DND-41 (cell line): ENCODE measurements around the gene MINAR1.

Experiments
- ATAC-seq: fragments of 200-7000 bp; cut with Tn5 transposase; 3 replicates; pipeline ENCODE4 v1.9.1; 2021; ENCODE audit warnings: low read depth; ENCODE audit not compliant: insufficient read depth
- DNase-seq: peaks from one replicate; pipeline ENCODE4 v3.0.0-alpha.2; 2020
- H2AFZ ChIP-seq: 2 replicates; pipeline ENCODE4 v1.6.0; 2012; ENCODE audit warnings: low read depth, low read length
- H3K27ac ChIP-seq: 2 replicates; pipeline ENCODE4 v1.5.1; 2012; ENCODE audit warnings: low read length, inconsistent platforms
- H3K27me3 ChIP-seq: fragments of 200-600 bp; sonication (generic); 2 replicates; pipeline ENCODE4 v1.6.0; 2012; ENCODE audit warnings: low read length, mild to moderate bottlenecking, inconsistent platforms; ENCODE audit not compliant: insufficient read depth, poor library complexity
- H3K36me3 ChIP-seq: 2 replicates; pipeline ENCODE4 v1.5.1; 2012; ENCODE audit warnings: low read length, inconsistent platforms; ENCODE audit not compliant: insufficient read depth
- H3K4me1 ChIP-seq: 2 replicates; pipeline ENCODE4 v1.5.1; 2012; ENCODE audit warnings: mild to moderate bottlenecking, low read length; ENCODE audit not compliant: insufficient read depth
- H3K4me2 ChIP-seq: 2 replicates; pipeline ENCODE4 v1.6.0; 2012; ENCODE audit warnings: mild to moderate bottlenecking, moderate library complexity, low read length, inconsistent platforms; ENCODE audit not compliant: insufficient read depth
- H3K4me3 ChIP-seq, 2 experiments: fragments of 200-600 bp in 1 of 2; shearing (Covaris generic) in 1 of 2; 2 replicates each; pipeline ENCODE4 v1.5.1; 2012 to 2016; ENCODE audit warnings: inconsistent platforms in 2 of 2, low read length in 2 of 2, mild to moderate bottlenecking in 2 of 2, low read depth in 1 of 2, moderate library complexity in 1 of 2
- H3K79me2 ChIP-seq: 2 replicates; pipeline ENCODE4 v1.6.0; 2012; ENCODE audit warnings: low read length, inconsistent platforms; ENCODE audit not compliant: insufficient read depth
- H3K9ac ChIP-seq: 2 replicates; pipeline ENCODE4 v1.6.0; 2012; ENCODE audit warnings: low read depth, mild to moderate bottlenecking, inconsistent platforms, low read length, moderate library complexity
- H3K9me3 ChIP-seq: 2 replicates; pipeline ENCODE4 v1.5.1; 2012; ENCODE audit warnings: low read length, moderate library complexity, mild to moderate bottlenecking, inconsistent platforms; ENCODE audit not compliant: insufficient read depth, severe bottlenecking
- H4K20me1 ChIP-seq: 2 replicates; pipeline ENCODE4 v1.6.0; 2012; ENCODE audit warnings: low read length; ENCODE audit not compliant: insufficient read depth
- CTCF ChIP-seq: IDR thresholded peaks from 2 replicates; pipeline ENCODE4 v1.5.1; 2012; ENCODE audit warnings: borderline replicate concordance, low read length, moderate library complexity, mild to moderate bottlenecking; ENCODE audit not compliant: poor library complexity, severe bottlenecking; ENCODE audit errors: extremely low read depth
- EZH2 ChIP-seq: IDR thresholded peaks from 3 replicates; pipeline ENCODE4 v1.6.1; 2012; ENCODE audit warnings: borderline replicate concordance, low read depth, mild to moderate bottlenecking, moderate library complexity, low read length, inconsistent platforms; ENCODE audit not compliant: severe bottlenecking

Gene MINAR1

DNA sequence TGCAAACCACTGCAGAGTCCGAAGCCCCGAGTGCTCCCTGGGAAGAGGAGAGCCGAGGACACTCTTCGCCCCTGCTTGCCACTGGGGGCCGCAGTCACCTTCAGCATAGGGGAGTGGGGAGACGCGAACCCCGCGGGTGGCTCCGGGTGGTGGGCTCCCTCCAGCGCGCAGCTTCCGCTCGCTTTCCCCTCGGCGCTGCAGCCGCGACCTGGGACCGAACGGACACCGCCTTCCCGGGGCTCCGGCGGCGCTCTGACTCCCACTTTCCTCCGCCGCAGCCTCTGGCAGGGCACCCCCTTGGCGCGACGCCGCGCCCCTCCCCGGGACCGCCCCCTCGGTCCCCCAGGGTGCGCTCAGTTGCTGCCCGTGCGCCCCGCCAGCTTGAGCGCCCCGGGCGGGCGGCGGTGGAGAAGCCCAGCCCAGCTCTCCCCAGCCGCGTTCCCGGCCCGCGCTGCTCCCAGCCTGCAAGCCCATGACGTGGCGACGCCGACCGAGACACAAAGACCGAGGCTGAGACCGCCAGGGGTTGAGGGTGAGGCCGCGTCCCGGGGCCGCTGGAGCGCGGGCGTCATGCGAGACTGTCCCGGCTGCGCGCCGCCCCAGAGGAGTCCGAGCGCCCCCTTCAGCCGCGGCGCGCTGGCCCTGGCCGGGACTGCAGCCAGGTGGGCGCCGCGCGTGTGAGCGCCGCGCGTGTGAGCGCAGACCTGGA lies at the start of gene MINAR1:
Gene MINAR1, plus strand, starts transcription at position 701 of the 709 bp plus-strand sequence. CDS start 23,812 bp downstream, outside the sequence.
- no peak for TF ChIP-seq CTCF
- TF ChIP-seq EZH2: no peak
- ATAC-seq (no peak), DNase-seq (no peak)
- Histone ChIP-seq H3K27me3 (no peaks in the 10 kb centered on the region), H3K9ac (no peak within 1 kb of the TSS), H3K4me1 (no peaks in the 10 kb centered on the region), H3K4me2 (no peak within 1 kb of the TSS), H2AFZ (no peak within 1 kb of the TSS), H4K20me1 (no peaks in the 10 kb centered on the region), H3K9me3 (no peaks in the 10 kb centered on the region), H3K36me3 (no peaks in the 10 kb centered on the region), H3K27ac (no peak within 1 kb of the TSS), H3K4me3 (no peak within 1 kb of the TSS), H3K79me2 (no peaks in the 10 kb centered on the region)

DNA sequence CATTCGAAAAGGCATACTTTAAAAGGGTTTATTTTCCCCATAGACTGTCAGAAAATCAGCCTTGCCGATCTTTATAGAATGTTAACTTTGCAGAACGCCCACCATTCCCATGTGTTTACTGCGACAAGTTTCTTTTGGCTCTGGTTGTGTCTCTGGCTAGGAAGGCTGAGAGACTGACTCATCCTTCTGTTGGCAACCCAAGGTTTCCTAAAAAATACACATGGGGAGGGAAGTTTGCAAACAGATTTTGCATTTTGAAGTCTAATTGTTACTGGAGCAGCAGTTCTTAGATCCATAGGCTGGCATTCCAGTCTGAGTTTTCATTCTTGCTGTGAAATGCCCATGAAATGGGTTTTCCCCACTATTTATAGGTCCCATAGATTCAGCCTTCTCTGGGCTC lies 37.9 kb upstream of the MINAR1 start:
- no peaks in the 10 kb centered on the region for H3K79me2 ChIP-seq
- ATAC-seq: no peak
- H2AFZ ChIP-seq: no peak overlapping the region
- H3K27ac ChIP-seq: no peak overlapping the region
- no peaks in the 10 kb centered on the region for H3K27me3 ChIP-seq
- H3K4me1 ChIP-seq: peaks cover 14% of the 10 kb centered on the region
- TF ChIP-seq CTCF: no peak
- TF ChIP-seq EZH2: no peak
- peaks cover 2% of the 10 kb centered on the region; the same call in 1 of the 2 replicates for H3K36me3 ChIP-seq
- no peaks in the 10 kb centered on the region for H4K20me1 ChIP-seq
- no peak overlapping the region for H3K4me2 ChIP-seq
- no peak overlapping the region for H3K9ac ChIP-seq
- no peaks in the 10 kb centered on the region for H3K9me3 ChIP-seq
- DNase-seq: no peak
- no peak overlapping the region for H3K4me3 ChIP-seq

DNA sequence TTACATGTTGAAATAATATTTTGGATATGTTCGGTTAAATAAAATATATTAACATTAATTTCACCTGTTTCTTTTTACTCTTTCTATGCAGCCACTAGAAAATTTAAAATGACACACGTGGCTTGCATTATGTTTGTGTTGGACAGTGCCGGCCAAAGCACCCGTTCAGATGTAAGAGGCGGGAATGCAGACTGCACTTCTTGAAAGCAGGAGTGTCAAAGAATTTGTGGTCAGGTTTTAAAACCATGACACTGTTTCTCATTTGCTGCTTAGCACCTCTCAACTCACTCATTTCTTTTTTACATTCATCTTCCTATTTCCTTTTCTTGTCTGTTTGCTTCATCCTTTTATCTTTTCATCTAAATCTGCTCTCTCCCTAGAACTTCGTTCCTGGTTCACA lies 35.3 kb upstream of the MINAR1 start:
- peak; percentile 9 for DNase-seq
- H3K27ac ChIP-seq: no peak overlapping the region
- no peak for TF ChIP-seq CTCF
- no peak for TF ChIP-seq EZH2
- H4K20me1 ChIP-seq: no peaks in the 10 kb centered on the region
- H3K9me3 ChIP-seq: no peaks in the 10 kb centered on the region
- peaks cover 2% of the 10 kb centered on the region; the same call in 1 of the 2 replicates for H3K36me3 ChIP-seq
- peak; percentile 83 for ATAC-seq
- no peak overlapping the region for H2AFZ ChIP-seq
- H3K4me1 ChIP-seq: peaks cover 14% of the 10 kb centered on the region
- H3K27me3 ChIP-seq: no peaks in the 10 kb centered on the region
- no peak overlapping the region for H3K4me3 ChIP-seq
- no peaks in the 10 kb centered on the region for H3K79me2 ChIP-seq
- H3K4me2 ChIP-seq: no peak overlapping the region
- no peak overlapping the region for H3K9ac ChIP-seq
